ENCODE data around the gene BEND6. TPM values are rescaled to one million over a fixed set of nuclear protein-coding genes. Genes with fewer than 3 reads are reported as not detected.
A peak's percentile ranks its signal among the peaks of the same experiment; 100 is the strongest.

Gene BEND6
- polyA plus RNA-seq, 1 of the 3 experiments (the other 2 are of a cell fraction): 6.9 TPM

- no peaks in the 10 kb centered on the region for H3K27me3 ChIP-seq (ENCODE audit: insufficient read depth)
- H3K4me2 ChIP-seq: no peak overlapping the region; the same call in 1 of the 2 replicates
- no peak overlapping the region for H2AFZ ChIP-seq (ENCODE audit: low read depth)
- DNase-seq: no peak
- WGBS (ENCODE audit: low lambda C conversion rate): 88% methylated on average over 1 of the region's 1 CpG
- ChIA-PET POLR2A (no interaction called here), CTCF (no interaction called here)
- H3K4me3 ChIP-seq (ENCODE audit: low read depth in 2 of 2, low read length in 1 of 2): no peak overlapping the region
- no peaks in the 10 kb centered on the region for H3K79me2 ChIP-seq (ENCODE audit: insufficient read depth)
- peaks cover 0 to 16% of the 10 kb centered on the region in 2 experiments; a peak in 2 of 4 replicates for H3K4me1 ChIP-seq (ENCODE audit: control insufficient read depth in 1 of 2, insufficient read depth in 2 of 2, low read depth in 1 of 2, low read length in 1 of 2)
- TF ChIP-seq MXI1 (IDR thresholded peaks at IDR 0.05; ENCODE audit: low read depth, low read length): no peak
- TF ChIP-seq TCF12 (IDR thresholded peaks at IDR 0.05): peak; percentile 23; the same call in 1 of the 2 replicates
- no peak overlapping the region for H3K9ac ChIP-seq
- H4K20me1 ChIP-seq (ENCODE audit: insufficient read depth): no peaks in the 10 kb centered on the region
- peaks cover 21% of the 10 kb centered on the region for H3F3A ChIP-seq (replicated peaks; ENCODE audit: insufficient read depth)
- peak overlapping the region in 1 of 2 experiments; percentile 23; a peak in 2 of 4 replicates for H3K27ac ChIP-seq (ENCODE audit: low read depth in 2 of 2, low read length in 1 of 2)
- H3K9me2 ChIP-seq: no peaks in the 10 kb centered on the region
- peaks cover 15 to 22% of the 10 kb centered on the region in 2 experiments for H3K36me3 ChIP-seq (replicated peaks in 1 of 2; ENCODE audit: control insufficient read depth in 1 of 2, insufficient read depth in 2 of 2, low read length in 1 of 2)
- no peaks in the 10 kb centered on the region for H3K9me3 ChIP-seq
Measured at GRCh38 chr6:57064809-57065208, 109.9 kb downstream of the BEND6 start.

- H3K9me2 ChIP-seq: no peaks in the 10 kb centered on the region
- peaks cover 0 to 16% of the 10 kb centered on the region in 2 experiments; a peak in 2 of 4 replicates for H3K4me1 ChIP-seq (ENCODE audit: control insufficient read depth in 1 of 2, insufficient read depth in 2 of 2, low read depth in 1 of 2, low read length in 1 of 2)
- DNase-seq: no peak
- H4K20me1 ChIP-seq (ENCODE audit: insufficient read depth): no peaks in the 10 kb centered on the region
- 0 out of 2 replicates have a peak overlapping the region, but pooled peaks have one; percentile 10 for H3K4me2 ChIP-seq
- POLR2A ChIA-PET: no interaction called here
- CTCF ChIA-PET: no interaction called here
- H3K79me2 ChIP-seq (ENCODE audit: insufficient read depth): no peaks in the 10 kb centered on the region
- no peaks in the 10 kb centered on the region for H3K9me3 ChIP-seq
- H3K27ac ChIP-seq (ENCODE audit: low read depth in 2 of 2, low read length in 1 of 2): peak overlapping the region in 1 of 2 experiments; percentile 52; a peak in 2 of 4 replicates
- no peak overlapping the region for H3K4me3 ChIP-seq (ENCODE audit: low read depth in 2 of 2, low read length in 1 of 2)
- H3K27me3 ChIP-seq (ENCODE audit: insufficient read depth): no peaks in the 10 kb centered on the region
- peaks cover 0 to 13% of the 10 kb centered on the region in 2 experiments for H3K36me3 ChIP-seq (replicated peaks in 1 of 2; ENCODE audit: control insufficient read depth in 1 of 2, insufficient read depth in 2 of 2, low read length in 1 of 2)
- H3K9ac ChIP-seq: no peak overlapping the region
- TF ChIP-seq TCF12 (IDR thresholded peaks at IDR 0.05) (no peak), IRF3 (IDR thresholded peaks at IDR 0.05; ENCODE audit: low read depth, low read length) (no peak), SMC3 (IDR thresholded peaks at IDR 0.05; ENCODE audit: low read depth, low read length) (no peak), RCOR1 (IDR thresholded peaks at IDR 0.05; ENCODE audit: low read length) (no peak), ELF1 (IDR thresholded peaks at IDR 0.05) (no peak)
- H2AFZ ChIP-seq (ENCODE audit: low read depth): no peak overlapping the region
- H3F3A ChIP-seq (replicated peaks; ENCODE audit: insufficient read depth): peaks cover 17% of the 10 kb centered on the region
- 100% methylated on average over 1 of the region's 1 CpG for WGBS (ENCODE audit: low lambda C conversion rate)
Measured at GRCh38 chr6:57068061-57068460, 113.2 kb downstream of the BEND6 start.

- Histone ChIP-seq H3K27ac (ENCODE audit: low read depth in 2 of 2, low read length in 1 of 2) (no peak overlapping the region), H3K9ac (no peak overlapping the region), H4K20me1 (ENCODE audit: insufficient read depth) (no peaks in the 10 kb centered on the region), H3K9me3 (no peaks in the 10 kb centered on the region), H2AFZ (ENCODE audit: low read depth) (no peak overlapping the region), H3K27me3 (ENCODE audit: insufficient read depth) (no peaks in the 10 kb centered on the region), H3K4me1 (ENCODE audit: control insufficient read depth in 1 of 2, insufficient read depth in 2 of 2, low read depth in 1 of 2, low read length in 1 of 2) (peaks cover 0 to 14% of the 10 kb centered on the region in 2 experiments; a peak in 2 of 4 replicates), H3F3A (replicated peaks; ENCODE audit: insufficient read depth) (peaks cover 11% of the 10 kb centered on the region), H3K4me3 (ENCODE audit: low read depth in 2 of 2, low read length in 1 of 2) (no peak overlapping the region), H3K9me2 (no peaks in the 10 kb centered on the region), H3K4me2 (no peak overlapping the region), H3K79me2 (ENCODE audit: insufficient read depth) (no peaks in the 10 kb centered on the region), H3K36me3 (replicated peaks in 1 of 2; ENCODE audit: control insufficient read depth in 1 of 2, insufficient read depth in 2 of 2, low read length in 1 of 2) (peaks cover 0 to 18% of the 10 kb centered on the region in 2 experiments)
- CTCF ChIA-PET: no interaction called here
- DNase-seq: no peak
- WGBS (ENCODE audit: low lambda C conversion rate): 90% methylated on average over 4 of the region's 4 CpGs
- TF ChIP-seq RXRA (IDR thresholded peaks at IDR 0.05; ENCODE audit: borderline replicate concordance, low read depth) (no peak), EZH2phosphoT487 (IDR thresholded peaks at IDR 0.05; ENCODE audit: borderline replicate concordance, low read depth) (no peak), NRF1 (IDR thresholded peaks at IDR 0.05; ENCODE audit: low read depth, low read length) (no peak), ZBTB33 (IDR thresholded peaks at IDR 0.05; ENCODE audit: borderline replicate concordance, low read depth) (no peak), PBX3 (IDR thresholded peaks at IDR 0.05) (no peak), MXI1 (IDR thresholded peaks at IDR 0.05; ENCODE audit: low read depth, low read length) (no peak), ELF1 (IDR thresholded peaks at IDR 0.05) (no peak), JUND (IDR thresholded peaks at IDR 0.05) (no peak), SIN3A (IDR thresholded peaks at IDR 0.05; ENCODE audit: borderline replicate concordance, low read depth, low read length) (no peak), TAF1 (IDR thresholded peaks at IDR 0.05; ENCODE audit: borderline replicate concordance, low read depth, low read length) (no peak), TEAD4 (IDR thresholded peaks at IDR 0.05; ENCODE audit: borderline replicate concordance, insufficient read depth) (no peak), GATA2 (CRISPR knock-in tag; IDR thresholded peaks at IDR 0.05) (no peak), IRF3 (IDR thresholded peaks at IDR 0.05; ENCODE audit: low read depth, low read length) (no peak), TCF12 (IDR thresholded peaks at IDR 0.05) (no peak), YY1 (IDR thresholded peaks at IDR 0.05; ENCODE audit: low read depth) (no peak)
- POLR2A ChIA-PET: no interaction called here
Measured at GRCh38 chr6:57069228-57069627, 114.3 kb downstream of the BEND6 start.
